Right lobe of liver (tissue), 4 donors: ENCODE data around the gene MSH3.

Experiments
- CTCF ChIP-seq, 4 donors: fragments of 200-600 bp in 3 of 4; fragments of 450-650 bp in 1 of 4; IDR thresholded peaks; one replicate each; pipeline versions ENCODE4 v1.5.1 to v1.8.0; 2016 to 2022; ENCODE audit warnings: antibody characterized with exemption in 4 of 4, mild to moderate bottlenecking in 2 of 4
- POLR2A ChIP-seq: fragments of 450-650 bp; IDR thresholded peaks from one replicate; pipeline ENCODE4 v1.6.1; 2017; ENCODE audit warnings: antibody characterized with exemption, mild to moderate bottlenecking
- donor health status: DM: no; HTN: no; CAD: no.
- donor health status: DM: no; HTN: no; CAD: no.
- donor health status: DM: no; HTN: yes; CAD: no.

- TF ChIP-seq CTCF (IDR thresholded peaks at IDR 0.05), result no peak
- no peak for TF ChIP-seq POLR2A
Measured at GRCh38 chr5:80816590-80816989, 162.1 kb downstream of the MSH3 start.
